ENCODE data around the gene FAM53A.
"Not testable (repeated sequence)": the region's sequence is repeated elsewhere in the genome, so short reads cannot be mapped to it uniquely, and the experiment has no call there.

The FAM53A gene

GRCh38 chr4:1714303-1715001 lies 30.3 kb upstream of the FAM53A start:
- H3K9ac ChIP-seq (ENCODE audit: low read depth, low read length) = no peak overlapping the region; the same call in 1 of the 2 replicates

GRCh38 chr4:1713003-1713851 lies 29.1 kb upstream of the FAM53A start:
- Histone ChIP-seq H3K9ac (ENCODE audit: low read depth, low read length) (peak overlapping the region; percentile 91; the same call in 1 of the 2 replicates), H3K36me3 (ENCODE audit: insufficient read depth, low read depth, low read length) (peaks cover 18% of the 10 kb centered on the region), H3K4me3 (ENCODE audit: low read length) (peak overlapping the region; percentile 99), H3K27me3 (ENCODE audit: insufficient read depth, low read length) (peaks cover 7% of the 10 kb centered on the region; the same call in 1 of the 2 replicates), H3K4me1 (ENCODE audit: insufficient read depth, low read length) (no peaks in the 10 kb centered on the region; the same call in 1 of the 2 replicates), H3K27ac (ENCODE audit: low read length) (no peak overlapping the region), H3K9me3 (ENCODE audit: insufficient read depth, low read depth, low read length) (no peaks in the 10 kb centered on the region)

More at GRCh38 chr4:1714303-1715001, 30.3 kb upstream of the FAM53A start:
- Histone ChIP-seq H3K9me3 (ENCODE audit: insufficient read depth, low read depth, low read length) (no peaks in the 10 kb centered on the region), H3K36me3 (ENCODE audit: insufficient read depth, low read depth, low read length) (peaks cover 21% of the 10 kb centered on the region), H3K4me3 (ENCODE audit: low read length) (no peak overlapping the region), H3K4me1 (ENCODE audit: insufficient read depth, low read length) (no peaks in the 10 kb centered on the region; the same call in 1 of the 2 replicates), H3K27ac (ENCODE audit: low read length) (no peak overlapping the region), H3K27me3 (ENCODE audit: insufficient read depth, low read length) (peaks cover 7% of the 10 kb centered on the region; the same call in 1 of the 2 replicates)

- H3K9me3 ChIP-seq (ENCODE audit: insufficient read depth, low read depth, low read length) = no peaks in the 10 kb centered on the region
- peaks cover 7% of the 10 kb centered on the region; the same call in 1 of the 2 replicates for H3K27me3 ChIP-seq (ENCODE audit: insufficient read depth, low read length)
- H3K36me3 ChIP-seq (ENCODE audit: insufficient read depth, low read depth, low read length) = peaks cover 16% of the 10 kb centered on the region
- peak within 1 kb of the TSS; percentile 99 for H3K4me3 ChIP-seq (ENCODE audit: low read length)
- peak within 1 kb of the TSS; percentile 81 for H3K27ac ChIP-seq (ENCODE audit: low read length)
- H3K9ac ChIP-seq (ENCODE audit: low read depth, low read length) = peak within 1 kb of the TSS; percentile 91
- no peaks in the 10 kb centered on the region; the same call in 1 of the 2 replicates for H3K4me1 ChIP-seq (ENCODE audit: insufficient read depth, low read length)
Measured at GRCh38 chr4:1712216-1713002, 28.3 kb upstream of the FAM53A start, which contains the start of gene SLBP. SLBP (minus strand) TSS chr4:1712319; CDS start chr4:1712188, 131 bp downstream.

- Histone ChIP-seq H3K9ac (ENCODE audit: low read depth, low read length) (peak overlapping the region; percentile 91), H3K9me3 (ENCODE audit: insufficient read depth, low read depth, low read length) (no peaks in the 10 kb centered on the region), H3K27me3 (ENCODE audit: insufficient read depth, low read length) (peaks cover 7% of the 10 kb centered on the region; the same call in 1 of the 2 replicates), H3K27ac (ENCODE audit: low read length) (no peak overlapping the region), H3K36me3 (ENCODE audit: insufficient read depth, low read depth, low read length) (peaks cover 16% of the 10 kb centered on the region), H3K4me3 (ENCODE audit: low read length) (peak overlapping the region; percentile 99), H3K4me1 (ENCODE audit: insufficient read depth, low read length) (no peaks in the 10 kb centered on the region; the same call in 1 of the 2 replicates)
Measured at GRCh38 chr4:1711571-1712215, 27.6 kb upstream of the FAM53A start.

GRCh38 chr4:1711055-1711570 lies 27.0 kb upstream of the FAM53A start:
- H3K4me1 ChIP-seq (ENCODE audit: insufficient read depth, low read length) = no peaks in the 10 kb centered on the region; the same call in 1 of the 2 replicates
- peaks cover 21% of the 10 kb centered on the region for H3K36me3 ChIP-seq (ENCODE audit: insufficient read depth, low read depth, low read length)
- H3K27ac ChIP-seq (ENCODE audit: low read length) = no peak overlapping the region
- H3K4me3 ChIP-seq (ENCODE audit: low read length) = peak overlapping the region; percentile 99
- peak overlapping the region; percentile 91 for H3K9ac ChIP-seq (ENCODE audit: low read depth, low read length)
- H3K9me3 ChIP-seq (ENCODE audit: insufficient read depth, low read depth, low read length) = no peaks in the 10 kb centered on the region
- peaks cover 7% of the 10 kb centered on the region; the same call in 1 of the 2 replicates for H3K27me3 ChIP-seq (ENCODE audit: insufficient read depth, low read length)

- H3K36me3 ChIP-seq (ENCODE audit: insufficient read depth, low read depth, low read length) = peaks cover 45% of the 10 kb centered on the region
- no peaks in the 10 kb centered on the region for H3K9me3 ChIP-seq (ENCODE audit: insufficient read depth, low read depth, low read length)
- no peak overlapping the region for H3K4me3 ChIP-seq (ENCODE audit: low read length)
- H3K27me3 ChIP-seq (ENCODE audit: insufficient read depth, low read length) = peaks cover 7% of the 10 kb centered on the region; the same call in 1 of the 2 replicates
- H3K27ac ChIP-seq (ENCODE audit: low read length) = no peak overlapping the region
- no peak overlapping the region for H3K9ac ChIP-seq (ENCODE audit: low read depth, low read length)
- no peaks in the 10 kb centered on the region; the same call in 1 of the 2 replicates for H3K4me1 ChIP-seq (ENCODE audit: insufficient read depth, low read length)
Measured at GRCh38 chr4:1708581-1708980, 24.5 kb upstream of the FAM53A start.

GRCh38 chr4:1706358-1706757 lies 22.2 kb upstream of the FAM53A start:
- Histone ChIP-seq H3K4me3 (ENCODE audit: low read length) (no peak overlapping the region), H3K36me3 (ENCODE audit: insufficient read depth, low read depth, low read length) (peaks cover 68% of the 10 kb centered on the region), H3K9me3 (ENCODE audit: insufficient read depth, low read depth, low read length) (no peaks in the 10 kb centered on the region), H3K9ac (ENCODE audit: low read depth, low read length) (no peak overlapping the region), H3K27ac (ENCODE audit: low read length) (no peak overlapping the region), H3K4me1 (ENCODE audit: insufficient read depth, low read length) (no peaks in the 10 kb centered on the region; the same call in 1 of the 2 replicates), H3K27me3 (ENCODE audit: insufficient read depth, low read length) (peaks cover 6% of the 10 kb centered on the region; the same call in 1 of the 2 replicates)

- Histone ChIP-seq H3K36me3 (ENCODE audit: insufficient read depth, low read depth, low read length) (peaks cover 74% of the 10 kb centered on the region), H3K27ac (ENCODE audit: low read length) (no peak overlapping the region), H3K4me1 (ENCODE audit: insufficient read depth, low read length) (no peaks in the 10 kb centered on the region; the same call in 1 of the 2 replicates), H3K9me3 (ENCODE audit: insufficient read depth, low read depth, low read length) (no peaks in the 10 kb centered on the region), H3K4me3 (ENCODE audit: low read length) (no peak overlapping the region), H3K27me3 (ENCODE audit: insufficient read depth, low read length) (no peaks in the 10 kb centered on the region; the same call in 1 of the 2 replicates), H3K9ac (ENCODE audit: low read depth, low read length) (no peak overlapping the region)
Measured at GRCh38 chr4:1705732-1706131, 21.6 kb upstream of the FAM53A start.

GRCh38 chr4:1703867-1704266 lies 19.8 kb upstream of the FAM53A start:
- no peaks in the 10 kb centered on the region for H3K27me3 ChIP-seq (ENCODE audit: insufficient read depth, low read length)
- H3K36me3 ChIP-seq (ENCODE audit: insufficient read depth, low read depth, low read length) = peaks cover 85% of the 10 kb centered on the region

GRCh38 chr4:1701671-1702070 lies 17.6 kb upstream of the FAM53A start:
- H3K9ac ChIP-seq (ENCODE audit: low read depth, low read length); H3K27ac ChIP-seq (ENCODE audit: low read length); H3K9me3 ChIP-seq (ENCODE audit: insufficient read depth, low read depth, low read length); H3K27me3 ChIP-seq (ENCODE audit: insufficient read depth, low read length); H3K4me3 ChIP-seq (ENCODE audit: low read length); H3K4me1 ChIP-seq (ENCODE audit: insufficient read depth, low read length): not testable (repeated sequence)
- peaks cover 94% of the 10 kb centered on the region for H3K36me3 ChIP-seq (ENCODE audit: insufficient read depth, low read depth, low read length)

More at GRCh38 chr4:1703867-1704266, 19.8 kb upstream of the FAM53A start:
- Histone ChIP-seq H3K9ac (ENCODE audit: low read depth, low read length) (no peak overlapping the region), H3K9me3 (ENCODE audit: insufficient read depth, low read depth, low read length) (no peaks in the 10 kb centered on the region), H3K4me1 (ENCODE audit: insufficient read depth, low read length) (no peaks in the 10 kb centered on the region), H3K27ac (ENCODE audit: low read length) (no peak overlapping the region), H3K4me3 (ENCODE audit: low read length) (no peak overlapping the region)

Measured in iPS-20b (cell line).